Fibroblast of skin of left biceps (primary cell): ENCODE data around the gene NUMA1.
A peak's percentile ranks its signal among the peaks of the same experiment; 100 is the strongest.

Experiments used
- DNase-seq, 2 experiments: peaks; one replicate each; pipeline ENCODE4 v3.0.0-alpha.2; 2013; ENCODE audit warnings: low read depth in 2 of 2

NUMA1 gene

DNA sequence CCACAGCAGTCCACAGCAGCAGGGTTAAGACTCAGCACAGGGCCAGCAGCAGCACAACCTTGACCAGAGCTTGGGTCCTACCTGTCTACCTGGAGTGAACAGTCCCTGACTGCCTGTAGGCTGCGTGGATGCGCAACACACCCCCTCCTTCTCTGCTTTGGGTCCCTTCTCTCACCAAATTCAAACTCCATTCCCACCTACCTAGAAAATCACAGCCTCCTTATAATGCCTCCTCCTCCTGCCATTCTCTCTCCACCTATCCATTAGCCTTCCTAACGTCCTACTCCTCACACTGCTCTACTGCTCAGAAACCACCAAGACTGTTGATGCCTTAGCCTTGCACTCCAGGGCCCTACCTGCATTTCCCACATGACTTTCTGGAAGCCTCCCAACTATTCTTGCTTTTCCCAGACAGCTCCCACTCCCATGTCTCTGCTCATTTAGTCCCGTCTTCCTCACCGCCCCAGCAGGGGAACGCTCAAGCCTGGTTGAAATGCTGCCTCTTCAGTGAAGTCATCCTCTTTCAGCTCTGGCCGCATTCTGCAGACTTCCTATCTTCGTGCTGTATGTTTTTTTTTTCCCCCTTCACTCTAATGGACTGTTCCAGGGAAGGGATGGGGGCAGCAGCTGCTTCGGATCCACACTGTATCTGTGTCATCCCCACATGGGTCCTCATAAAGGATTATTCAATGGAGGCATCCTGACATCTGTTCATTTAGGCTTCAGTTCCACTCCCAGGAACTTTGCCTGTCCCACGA, 78.3 kb downstream of the NUMA1 start:
- no peak for DNase-seq

GRCh38 chr11:72001285-72001684, 79.1 kb downstream of the NUMA1 start:
- no peak for DNase-seq

- no peak for DNase-seq
Observed at GRCh38 chr11:72000202-72000867, 80.0 kb downstream of the NUMA1 start.

DNA sequence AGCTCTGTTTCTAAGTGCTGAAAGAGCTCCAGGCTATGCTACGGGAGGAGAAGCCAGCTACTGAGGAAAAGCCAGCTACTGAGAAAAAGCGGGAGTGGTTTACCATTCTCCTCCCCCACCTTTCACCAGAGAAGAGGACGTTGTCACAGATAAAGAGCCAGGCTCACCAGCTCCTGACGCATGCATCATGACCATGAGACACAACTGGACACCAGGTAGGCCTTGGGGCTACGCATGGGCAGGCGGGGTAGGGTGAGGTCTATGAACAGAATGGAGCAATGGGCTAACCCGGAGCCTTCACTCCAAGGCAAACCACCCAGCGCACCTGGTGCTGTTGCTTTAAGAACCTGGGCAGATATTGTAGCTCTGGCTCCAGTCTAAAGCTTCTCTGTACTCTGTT, 80.5 kb downstream of the NUMA1 start:
- DNase-seq, result no peak

GRCh38 chr11:71999362-71999761, 81.0 kb downstream of the NUMA1 start:
- DNase-seq, result no peak

GRCh38 chr11:71998649-71999310, 81.6 kb downstream of the NUMA1 start, which contains the start of gene IL18BP:
Gene IL18BP, plus strand, starts transcription at chr11:71998909. Its CDS starts 1,076 bp downstream, at chr11:71999985.
- no peak for DNase-seq

DNA sequence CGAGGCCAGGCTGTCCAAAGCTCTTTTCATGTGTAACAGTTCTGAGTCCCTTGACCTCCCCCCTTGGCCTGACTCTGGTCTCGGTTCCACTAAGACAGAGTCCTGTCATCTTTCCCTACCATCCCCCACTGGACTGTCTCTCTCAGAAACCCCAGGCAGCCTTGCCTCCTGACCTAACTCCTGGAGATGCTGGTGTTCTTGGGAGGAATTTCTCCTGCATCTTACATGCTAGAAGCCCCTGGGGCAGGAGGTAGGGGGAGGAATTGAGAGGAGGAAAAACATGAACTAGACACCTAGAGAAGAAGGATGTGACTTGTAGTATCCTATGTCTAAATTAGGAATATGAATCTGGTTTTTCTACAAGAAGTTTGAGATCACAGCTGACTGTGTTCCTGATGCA, 82.3 kb downstream of the NUMA1 start:
- no peak for DNase-seq

DNA sequence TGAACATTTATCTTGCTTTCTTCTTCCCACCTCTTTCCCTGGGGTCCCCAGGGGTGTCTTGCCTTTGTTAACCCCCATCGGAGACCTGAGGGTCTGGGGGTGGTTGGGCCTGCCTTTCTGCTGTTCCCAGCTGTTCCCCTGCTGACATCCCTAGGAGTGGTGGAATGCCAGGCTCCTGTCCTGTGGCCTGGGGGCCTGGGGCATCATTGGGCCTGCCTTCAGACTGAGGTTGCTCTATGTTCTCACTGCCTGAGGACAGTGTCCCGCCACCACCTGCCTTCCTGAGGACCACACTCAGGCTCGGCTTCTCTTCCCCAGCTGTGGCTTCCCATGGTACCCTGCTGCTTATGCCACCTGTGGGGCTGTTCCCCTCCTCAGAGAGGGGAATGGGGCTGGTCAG, 82.7 kb downstream of the NUMA1 start:
- DNase-seq, result no peak

GRCh38 chr11:71996946-71997345, 83.4 kb downstream of the NUMA1 start:
- DNase-seq, result no peak

GRCh38 chr11:71996517-71996916, 83.8 kb downstream of the NUMA1 start:
- no peak for DNase-seq

DNA sequence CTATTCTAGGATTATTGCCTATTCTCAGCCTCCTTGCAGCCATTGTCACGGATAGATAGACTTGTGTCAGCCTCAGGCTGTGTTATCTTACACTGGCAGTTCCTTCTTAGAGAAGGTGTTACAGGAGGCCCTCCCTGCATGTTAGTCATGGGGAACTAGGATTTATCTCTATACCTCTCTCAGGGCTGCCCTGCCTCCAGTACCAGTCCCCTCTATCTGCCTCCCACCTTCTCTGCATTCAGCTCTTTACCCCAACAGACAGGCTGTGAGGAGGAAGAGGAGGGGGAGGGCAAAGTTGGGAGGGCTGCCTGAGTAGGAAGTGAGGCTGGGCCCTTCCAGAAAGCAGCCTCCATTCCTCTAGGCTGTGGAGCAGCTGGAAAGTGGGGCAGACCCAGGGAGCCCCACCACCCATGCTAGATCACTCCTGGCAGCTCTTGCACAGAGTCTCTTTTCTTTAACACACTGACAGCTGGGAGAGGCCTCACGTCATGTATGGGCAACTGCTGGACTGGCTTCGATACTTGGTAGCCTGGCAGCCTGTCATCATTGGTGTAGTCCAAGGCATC, 84.5 kb downstream of the NUMA1 start:
- DNase-seq, result no peak

DNA sequence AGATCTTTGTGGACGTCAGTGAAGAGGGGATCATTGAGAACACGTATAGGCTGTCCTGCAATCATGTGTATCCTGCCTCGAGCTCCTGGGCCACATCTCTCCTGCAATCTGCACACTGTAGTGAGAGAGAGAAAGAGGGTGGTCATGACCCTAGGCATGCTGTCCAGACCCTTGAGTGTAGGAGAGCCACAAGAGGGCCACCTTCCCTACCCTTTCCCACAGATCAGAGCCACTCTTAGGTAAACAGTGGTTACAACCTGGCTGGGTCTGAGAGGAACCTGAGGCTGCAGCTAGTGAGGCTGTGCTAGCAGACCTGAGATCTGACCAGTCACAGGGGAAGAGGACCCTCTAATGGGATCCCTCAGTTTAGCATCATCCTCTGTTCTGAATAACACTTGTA, 85.6 kb downstream of the NUMA1 start:
- DNase-seq, result no peak

DNA sequence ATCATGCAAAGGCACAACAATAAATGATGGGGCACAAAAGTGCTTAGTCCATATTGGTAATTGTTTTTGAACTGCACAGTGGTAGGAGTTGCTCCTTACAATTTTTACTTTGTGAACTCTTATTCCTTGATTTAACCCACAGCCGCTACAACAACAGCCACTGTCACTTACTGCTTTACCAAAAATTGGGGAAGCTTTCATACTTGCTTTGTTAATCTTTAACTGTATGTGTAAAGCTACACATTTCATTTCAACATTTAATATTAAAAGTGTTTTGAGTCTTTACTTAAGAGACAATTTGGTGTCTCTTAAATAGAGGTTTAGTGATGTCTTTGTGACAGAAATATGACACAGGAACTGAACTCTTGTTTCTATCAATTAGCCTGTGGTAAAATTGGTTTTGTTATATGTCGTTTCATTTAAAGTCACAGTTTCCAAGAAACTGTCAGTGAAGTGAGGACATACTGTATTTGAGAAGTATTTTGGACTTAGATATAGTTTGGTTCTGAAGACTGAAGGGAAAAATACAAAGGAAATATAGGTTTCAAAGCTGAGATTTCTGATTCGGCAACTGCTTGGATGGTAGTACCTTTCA, 88.1 kb downstream of the NUMA1 start:
- DNase-seq, result no peak

DNA sequence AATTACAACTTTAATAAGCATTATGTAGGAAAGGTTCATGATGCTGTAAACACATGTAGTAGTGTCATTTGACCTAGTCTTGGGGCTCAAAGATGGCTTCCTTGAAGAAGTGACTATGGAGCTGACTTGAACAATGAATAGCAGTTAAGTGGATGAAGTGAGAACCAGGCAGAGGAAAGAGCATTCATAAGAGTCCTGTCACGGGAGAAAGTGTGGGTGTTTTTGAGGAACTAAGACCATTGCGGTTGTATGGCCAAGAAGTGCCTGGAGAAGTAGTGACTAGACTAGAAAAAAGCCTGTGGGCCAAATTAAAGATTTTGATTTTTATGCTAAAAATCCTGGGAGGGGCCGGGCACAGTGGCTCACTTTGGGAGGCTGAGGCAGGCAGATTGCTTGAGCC, 88.8 kb downstream of the NUMA1 start:
- DNase-seq, result no peak

DNA sequence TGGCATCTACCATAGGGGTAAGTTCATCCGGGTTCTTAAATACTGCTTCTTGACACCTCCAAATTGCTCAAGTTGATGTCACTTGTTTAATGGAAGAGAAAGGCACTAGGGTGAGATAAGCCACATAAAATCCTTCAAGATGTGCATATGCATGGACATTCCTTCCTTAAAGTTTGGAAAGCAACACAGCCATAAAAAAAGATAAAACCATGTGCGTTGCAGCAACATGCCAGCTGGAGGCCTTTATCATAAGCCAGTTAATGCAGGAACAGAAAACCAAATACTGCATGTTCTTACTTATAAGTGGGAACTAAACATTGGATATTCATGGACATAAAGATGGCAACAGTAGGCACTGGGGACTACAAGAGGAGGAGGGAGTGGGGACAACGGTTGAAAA, 89.6 kb downstream of the NUMA1 start:
- DNase-seq, result no peak

DNA sequence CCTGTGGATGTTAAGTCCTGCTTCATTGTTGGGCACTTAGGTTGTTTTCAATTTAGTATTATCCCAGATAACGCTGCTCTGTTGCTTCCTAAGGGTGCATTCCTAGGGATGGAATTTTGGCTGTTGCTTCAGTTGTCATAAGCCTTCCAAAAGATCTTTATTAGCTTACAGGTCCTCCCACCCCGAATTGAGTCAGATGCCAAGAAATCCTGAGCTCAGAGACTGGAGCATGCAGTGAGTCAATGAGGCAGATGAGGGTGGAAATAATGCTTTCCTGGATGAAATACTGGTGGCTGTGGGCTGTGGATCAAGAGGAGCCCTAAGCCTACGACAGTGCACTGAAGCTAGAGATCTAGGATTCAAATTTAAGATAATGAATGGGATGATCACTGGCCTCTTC, 92.3 kb downstream of the NUMA1 start:
- DNase-seq, result peak; percentile 73 to 80

DNA sequence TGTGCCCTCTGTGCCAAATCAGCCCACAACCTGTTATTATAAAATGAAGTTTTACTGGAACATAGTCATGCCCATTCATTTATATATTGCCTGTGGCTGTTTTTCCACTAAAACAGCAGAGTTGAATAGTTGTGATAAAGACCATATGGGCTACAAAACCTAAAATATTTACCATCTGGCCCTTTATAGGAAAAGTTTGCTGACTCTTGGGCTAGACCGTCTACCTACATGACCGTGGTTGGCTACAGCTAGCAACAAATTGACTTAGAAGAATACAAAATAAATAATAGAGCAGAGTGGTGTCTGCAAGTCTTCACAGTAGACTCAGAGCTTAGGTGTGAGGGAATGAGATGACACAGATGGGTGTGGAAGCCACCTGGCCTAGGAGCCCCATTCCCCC, 92.8 kb downstream of the NUMA1 start:
- DNase-seq, result no peak

DNA sequence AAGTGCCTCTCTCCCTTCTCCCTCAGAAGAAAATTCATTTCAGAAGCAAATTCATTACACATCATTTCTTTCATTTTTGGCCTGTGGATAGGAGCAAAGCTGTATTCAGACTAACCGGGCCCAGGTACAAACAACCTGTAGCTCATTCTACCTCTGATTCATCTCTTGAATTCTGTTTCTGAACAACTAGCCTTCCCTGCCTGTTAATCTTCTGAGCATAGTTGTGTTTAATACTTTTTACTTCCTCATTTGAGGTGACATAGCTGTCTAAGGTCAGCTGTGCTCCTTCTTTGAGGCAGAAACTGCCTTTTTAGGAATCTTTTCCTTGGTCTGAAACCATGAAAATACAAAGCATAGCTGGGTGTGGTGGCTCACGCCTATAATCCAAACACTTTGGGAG, 94.2 kb downstream of the NUMA1 start:
- DNase-seq, result no peak

DNA sequence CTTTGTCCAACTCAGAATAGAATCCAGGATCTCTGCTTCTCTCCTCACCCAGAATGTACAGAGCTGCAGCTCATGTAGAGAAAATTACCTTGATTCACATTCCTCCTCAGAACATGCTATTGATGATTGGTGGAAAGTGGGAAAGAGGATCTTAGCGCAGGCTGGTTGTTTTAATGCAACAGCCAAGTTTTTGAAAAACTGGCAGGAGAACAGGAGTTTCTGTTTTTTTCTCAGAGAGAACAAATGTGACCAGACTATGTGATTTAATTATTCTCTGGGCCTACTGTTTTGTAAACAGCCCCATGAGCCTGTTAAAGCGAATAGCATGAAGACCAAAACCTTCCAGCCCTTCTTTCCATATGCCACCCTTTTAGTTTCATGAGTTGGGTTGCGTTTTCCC, 100.7 kb downstream of the NUMA1 start:
- no peak for DNase-seq

DNA sequence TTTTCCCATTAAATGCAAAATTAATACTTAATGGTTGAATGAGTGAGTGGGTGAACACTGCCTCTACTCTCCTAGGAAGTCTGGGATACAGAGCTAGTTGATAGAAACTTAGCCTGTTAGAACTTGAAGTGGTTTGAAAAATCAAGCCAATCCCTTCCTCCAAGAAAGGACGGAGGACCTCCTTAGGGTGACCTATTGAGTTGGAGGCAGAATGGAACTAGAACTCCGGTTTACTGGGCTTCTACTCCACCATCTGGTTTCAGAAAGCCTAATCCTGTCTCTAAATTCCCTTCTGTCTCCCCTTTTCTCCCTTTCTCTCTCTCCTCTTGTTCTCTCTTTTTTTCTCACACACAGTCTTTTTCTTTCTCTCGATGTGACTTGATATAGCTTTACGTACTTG, 101.2 kb downstream of the NUMA1 start:
- DNase-seq, result no peak

GRCh38 chr11:71977743-71978418, 102.5 kb downstream of the NUMA1 start:
- no peak for DNase-seq

- no peak for DNase-seq
Observed at GRCh38 chr11:71977090-71977489, 103.3 kb downstream of the NUMA1 start.
